Activated gamma-delta T cell treated with Interleukin-2 at 50 U/mL for 16 hours (primary cell): ENCODE results near the gene CST7.
A peak's percentile ranks its signal among the peaks of the same experiment; 100 is the strongest.
"Not testable (repeated sequence)": the region's sequence is repeated elsewhere in the genome, so short reads cannot be mapped to it uniquely, and the experiment has no call there.

Source experiments
- DNase-seq: peaks from one replicate; pipeline ENCODE4 v3.0.0-alpha.2; 2020

CST7 gene

DNA sequence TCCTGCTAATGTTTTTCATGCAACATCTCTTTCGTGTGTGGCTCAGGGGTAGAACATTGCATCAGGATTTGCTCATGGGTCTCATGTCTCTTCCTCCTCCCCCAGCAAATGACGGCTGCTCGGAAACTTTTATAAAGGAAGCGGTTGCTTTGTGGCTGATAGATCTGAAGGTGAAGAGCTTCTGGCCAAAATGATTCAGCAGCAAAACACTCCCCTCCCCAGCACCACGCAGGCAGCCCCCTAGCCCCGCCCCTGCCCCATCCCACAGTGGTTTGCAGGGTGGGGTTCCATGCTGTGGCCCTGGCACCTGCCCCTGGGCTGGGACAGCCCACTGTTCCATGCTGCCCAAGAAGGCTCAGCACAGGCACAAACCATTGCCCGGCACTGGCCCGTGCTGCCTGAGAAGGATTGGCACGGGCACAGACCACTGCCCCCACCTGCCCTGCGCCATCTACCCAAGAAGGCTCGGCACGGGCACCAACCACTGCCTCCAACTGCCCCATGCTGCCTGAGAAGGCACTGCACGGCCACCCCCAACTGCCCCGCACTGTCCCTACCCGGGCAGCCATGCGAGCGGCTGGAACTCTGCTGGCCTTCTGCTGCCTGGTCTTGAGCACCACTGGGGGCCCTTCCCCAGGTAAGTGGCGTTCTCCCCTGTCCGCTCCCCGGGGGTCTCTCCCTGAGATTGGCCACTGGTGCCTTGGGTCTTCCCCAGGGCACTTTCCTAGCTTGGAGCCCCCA is at the start of gene CST7:
TSS of gene CST7 (plus strand) at position 331 of the 741 bp plus-strand sequence. CDS start at position 568, 237 bp downstream.
- DNase-seq: peak; percentile 88

DNA sequence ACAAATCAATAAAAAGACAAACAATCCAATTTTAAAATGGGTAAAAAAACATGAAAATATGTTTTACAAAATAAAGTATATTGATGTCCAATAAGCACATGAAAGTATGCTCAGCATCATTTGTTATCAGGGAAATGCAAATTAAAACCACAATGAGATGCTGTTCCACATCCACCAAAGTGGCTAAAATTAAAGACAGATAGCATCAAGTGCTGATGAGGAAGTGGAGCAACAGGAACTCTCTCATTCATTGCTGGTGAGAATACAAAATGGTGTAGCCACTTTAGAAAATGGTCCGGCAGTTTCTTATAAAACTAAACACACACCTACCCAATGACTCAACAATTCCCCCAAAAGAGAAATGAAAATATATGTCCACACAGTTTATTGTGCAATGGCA is 42.3 kb upstream of the CST7 start:
- DNase-seq: no peak

- DNase-seq: no peak
Measured at GRCh38 chr20:24908642-24909041, 40.4 kb upstream of the CST7 start.

GRCh38 chr20:24909086-24909780 is 39.8 kb upstream of the CST7 start:
- DNase-seq: no peak

DNA sequence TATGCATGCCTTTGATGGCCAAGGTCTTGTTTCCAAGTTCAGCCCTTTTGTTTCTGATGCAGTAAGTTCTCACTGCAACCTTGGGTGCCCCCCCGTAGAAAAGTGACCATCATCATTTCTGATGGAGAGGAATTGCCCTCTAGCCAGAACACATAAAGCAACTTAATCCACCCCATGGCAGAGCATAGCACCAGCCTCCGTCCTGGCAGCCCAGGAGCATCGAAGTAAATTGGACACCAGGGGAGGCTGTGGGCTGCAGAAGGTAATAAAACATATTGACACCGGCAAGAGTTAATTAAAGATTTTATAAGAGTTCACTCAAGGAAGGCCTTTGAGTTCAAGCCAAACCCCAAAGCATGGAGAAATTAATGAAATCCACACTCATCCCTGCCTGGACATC is 39.2 kb upstream of the CST7 start:
- DNase-seq: no peak

DNA sequence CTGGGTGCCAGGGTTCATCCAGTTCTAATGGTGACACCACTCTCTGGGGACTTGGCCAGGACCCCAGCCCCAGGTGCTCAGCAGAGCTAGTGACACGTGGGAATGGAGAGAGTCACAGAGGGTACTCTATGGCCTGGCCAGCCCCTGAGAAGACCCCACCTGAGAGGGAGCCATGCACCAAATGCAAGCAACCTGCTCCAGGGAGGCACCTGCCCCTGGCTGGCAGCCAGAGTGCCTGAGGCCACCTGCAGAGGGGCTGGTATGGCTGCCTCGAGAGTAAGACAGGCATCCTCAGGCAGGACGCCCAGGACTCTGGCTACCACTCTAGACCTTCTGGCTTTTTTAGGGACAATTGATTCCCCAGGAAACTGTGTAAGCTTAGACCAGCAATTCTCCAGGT is 38.6 kb upstream of the CST7 start:
- no peak for DNase-seq

- no peak for DNase-seq
Measured at GRCh38 chr20:24911461-24911860, 37.6 kb upstream of the CST7 start.

DNA sequence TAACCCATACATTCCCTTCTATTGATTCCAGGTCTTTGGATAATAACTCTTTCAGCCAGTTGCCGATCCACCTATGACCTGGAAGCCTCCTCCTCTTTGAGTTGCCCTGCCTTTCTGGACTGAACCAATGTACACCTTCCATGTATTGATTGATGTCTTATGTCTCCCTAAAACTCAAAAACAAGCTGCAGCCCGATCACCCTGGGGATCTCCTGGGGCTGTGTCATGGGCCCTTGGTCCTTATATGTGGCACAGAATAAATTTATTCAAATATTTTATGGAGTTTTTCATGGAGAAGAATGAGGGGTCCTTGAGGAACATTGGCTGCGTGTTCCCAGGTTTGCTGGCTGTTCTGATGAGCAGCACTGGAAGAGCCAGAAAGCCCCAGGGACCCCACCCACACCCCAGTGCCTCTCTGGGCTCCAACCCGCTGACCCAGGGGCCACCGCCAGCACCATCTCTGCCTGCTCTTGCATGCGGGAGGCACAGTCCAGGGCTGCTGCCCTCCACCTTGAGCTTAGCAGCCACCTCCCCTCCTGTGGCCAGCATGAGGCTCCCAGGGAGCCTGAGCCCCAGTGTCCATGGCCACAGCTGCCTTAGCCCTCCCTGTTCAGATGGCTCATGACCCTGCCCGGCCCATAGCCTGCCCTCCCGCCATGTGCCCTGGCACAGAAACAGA is 36.5 kb upstream of the CST7 start:
- no peak for DNase-seq

- DNase-seq: no peak
Measured at GRCh38 chr20:24913076-24913628, 35.9 kb upstream of the CST7 start.

DNA sequence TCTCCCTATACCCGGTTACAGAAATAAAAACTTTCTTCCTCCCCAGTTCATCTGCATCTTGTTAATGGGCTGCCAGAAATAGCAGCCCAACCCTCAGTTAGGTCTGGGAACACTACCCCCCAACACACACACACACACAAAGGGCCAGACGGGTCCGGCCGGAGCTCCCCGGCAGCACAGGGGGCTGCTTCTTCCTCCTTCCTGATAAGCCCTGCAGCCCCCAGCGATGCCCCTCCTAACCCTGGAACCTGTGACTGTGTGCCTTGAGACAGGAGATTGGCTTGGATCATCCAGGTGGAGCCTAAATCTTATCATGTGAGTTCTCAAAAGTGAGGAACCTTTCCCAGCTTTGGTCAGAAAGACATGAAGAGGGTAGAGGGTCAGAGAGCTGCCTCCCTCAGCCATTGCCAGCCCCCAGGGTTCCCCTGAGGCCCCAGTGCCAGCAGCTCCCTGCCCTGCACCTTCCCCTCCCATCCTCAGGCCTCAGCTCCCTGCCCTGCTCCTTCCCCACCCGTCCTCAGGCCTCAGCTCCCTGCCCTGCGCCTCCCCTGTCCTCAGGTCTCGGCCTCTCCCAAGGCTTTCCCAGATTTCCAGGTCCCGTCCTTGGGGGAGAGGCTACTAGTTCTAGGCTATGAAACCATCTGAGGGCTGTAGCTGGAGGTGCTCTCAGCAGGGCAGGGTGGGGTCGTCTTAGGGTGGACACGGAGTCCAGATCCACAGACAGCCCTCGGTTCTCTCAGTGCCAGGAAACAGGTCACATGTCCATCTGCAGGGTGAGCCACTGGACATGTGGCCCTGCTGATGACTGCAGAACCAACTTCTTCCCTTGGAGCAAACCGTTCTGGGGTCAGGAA is 34.5 kb upstream of the CST7 start:
- no peak for DNase-seq

GRCh38 chr20:24915440-24915839 is 33.6 kb upstream of the CST7 start:
- no peak for DNase-seq

GRCh38 chr20:24915892-24916291 is 33.2 kb upstream of the CST7 start:
- no peak for DNase-seq

DNA sequence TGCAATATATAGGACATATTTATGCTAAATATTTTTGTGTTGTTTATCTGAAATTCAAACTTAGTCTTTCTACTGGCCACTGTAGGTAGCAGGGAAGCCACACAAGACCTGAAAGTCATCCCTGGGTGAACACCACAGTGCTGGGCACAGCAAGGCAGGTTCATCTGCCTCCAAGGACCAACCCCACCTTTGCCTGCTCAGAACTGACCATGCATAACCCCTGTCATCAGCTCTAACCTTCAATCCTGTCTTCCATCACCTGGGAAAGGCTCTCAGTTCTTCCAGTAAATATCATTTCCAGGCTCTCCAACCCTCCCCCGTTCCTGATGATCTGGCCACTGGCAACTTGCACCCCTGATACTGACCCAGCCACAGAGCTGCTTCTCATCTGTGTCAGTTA is 32.7 kb upstream of the CST7 start:
- DNase-seq: no peak

- DNase-seq: no peak
Measured at GRCh38 chr20:24917056-24917455, 32.0 kb upstream of the CST7 start.

DNA sequence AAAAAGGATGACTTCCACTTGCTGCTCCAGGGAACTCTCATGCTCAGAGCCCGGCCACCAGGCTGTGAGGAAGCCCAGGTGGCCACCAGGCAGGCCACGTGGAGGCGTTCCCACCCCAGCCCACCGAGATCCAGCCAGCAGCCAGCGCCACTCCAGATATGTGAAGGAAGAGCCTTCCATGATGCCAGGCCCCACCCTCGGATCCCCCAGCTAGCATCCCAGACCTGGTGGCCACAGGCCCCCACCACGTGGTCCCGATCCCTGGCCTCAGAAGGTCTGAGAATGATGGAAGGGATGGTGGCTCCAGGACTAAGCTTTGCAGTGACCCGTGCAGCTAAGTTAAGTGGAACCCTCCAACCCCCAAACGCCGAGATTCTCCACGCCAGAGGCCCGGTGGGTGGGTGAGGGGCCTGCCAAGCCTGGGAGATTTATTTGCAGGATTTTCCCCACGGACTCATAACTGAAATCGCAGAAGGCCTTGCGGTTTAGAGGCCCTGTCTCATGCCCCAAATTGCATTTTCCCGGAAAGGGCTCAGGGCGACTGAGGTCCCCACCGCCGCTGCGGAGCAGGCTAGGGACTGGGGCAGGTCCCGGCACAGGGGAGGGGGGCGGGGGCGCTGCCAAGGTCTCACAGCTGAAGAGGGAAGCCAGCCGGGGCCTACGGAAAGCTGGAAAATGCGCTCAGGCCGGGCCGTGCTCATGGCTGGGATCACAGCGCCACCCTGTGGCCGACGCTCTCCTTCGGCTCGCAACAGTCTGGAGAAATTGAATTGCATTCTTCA is 31.1 kb upstream of the CST7 start:
- DNase-seq: peak; percentile 36

GRCh38 chr20:24918579-24919566 is 30.2 kb upstream of the CST7 start:
- DNase-seq: no peak

DNA sequence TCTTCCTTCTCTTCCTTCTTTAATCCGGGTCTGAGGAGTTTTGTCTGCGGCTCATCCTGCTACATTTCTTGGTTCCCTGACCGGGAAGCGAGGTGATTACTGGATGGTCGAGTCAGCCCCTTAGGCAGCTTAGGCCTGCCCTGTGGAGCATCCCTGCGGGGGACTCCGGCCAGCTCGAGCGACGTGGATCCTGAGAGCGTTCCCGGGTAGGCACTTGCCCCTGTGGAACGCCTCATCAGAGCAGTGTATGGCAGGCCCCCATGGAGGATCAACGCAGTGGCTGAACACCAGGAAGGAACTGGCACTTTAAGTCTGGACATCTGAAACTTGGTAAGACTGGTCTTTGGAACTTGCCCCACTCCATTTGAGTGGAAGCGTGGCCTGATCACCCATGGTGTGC is 29.4 kb upstream of the CST7 start:
- DNase-seq: not testable (repeated sequence)

- not testable (repeated sequence) for DNase-seq
Measured at GRCh38 chr20:24920706-24921105, 28.4 kb upstream of the CST7 start.

DNA sequence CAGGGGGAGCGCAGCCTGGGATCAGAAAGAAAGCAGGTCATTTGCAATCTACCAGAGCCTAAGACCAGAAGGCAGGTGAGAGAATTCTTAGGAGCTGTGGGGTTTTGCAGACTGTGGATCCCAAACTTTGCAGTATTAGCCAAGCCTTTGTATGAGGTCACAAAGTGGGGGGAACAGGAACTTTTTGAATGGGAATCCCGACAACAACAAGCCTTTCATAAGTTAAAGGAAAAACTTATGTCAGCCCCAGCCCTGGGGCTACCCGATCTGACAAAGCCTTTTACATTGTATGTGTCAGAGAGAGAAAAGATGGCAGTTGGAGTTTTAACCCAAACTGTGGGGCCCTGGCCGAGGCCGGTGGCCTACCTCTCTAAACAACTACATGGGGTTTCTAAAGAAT is 19.8 kb upstream of the CST7 start:
- not testable (repeated sequence) for DNase-seq
